Fibroblast of pulmonary artery (primary cell): Measurements from ENCODE around the gene F13A1.

Experiments used
- DNase-seq: peaks from one replicate; pipeline ENCODE4 v3.0.0-alpha.2; 2010; ENCODE audit warnings: low read depth
- H3K4me3 ChIP-seq: replicated peaks from 2 replicates; pipeline ENCODE4 v1.5.1; 2011; ENCODE audit warnings: low read depth, mild to moderate bottlenecking, control low read depth, low read length, moderate library complexity
- CTCF ChIP-seq: IDR thresholded peaks from 2 replicates; pipeline ENCODE4 v1.5.1; 2011; ENCODE audit warnings: mild to moderate bottlenecking, control low read depth, low read length, inconsistent platforms; ENCODE audit errors: missing control alignments

Gene F13A1

GRCh38 chr6:6105472-6106036 is 214.9 kb downstream of the F13A1 start:
- no peak for DNase-seq
- H3K4me3 ChIP-seq, result no peak overlapping the region
- no peak for TF ChIP-seq CTCF
